ENCODE data around the gene KIF1A.

DNA sequence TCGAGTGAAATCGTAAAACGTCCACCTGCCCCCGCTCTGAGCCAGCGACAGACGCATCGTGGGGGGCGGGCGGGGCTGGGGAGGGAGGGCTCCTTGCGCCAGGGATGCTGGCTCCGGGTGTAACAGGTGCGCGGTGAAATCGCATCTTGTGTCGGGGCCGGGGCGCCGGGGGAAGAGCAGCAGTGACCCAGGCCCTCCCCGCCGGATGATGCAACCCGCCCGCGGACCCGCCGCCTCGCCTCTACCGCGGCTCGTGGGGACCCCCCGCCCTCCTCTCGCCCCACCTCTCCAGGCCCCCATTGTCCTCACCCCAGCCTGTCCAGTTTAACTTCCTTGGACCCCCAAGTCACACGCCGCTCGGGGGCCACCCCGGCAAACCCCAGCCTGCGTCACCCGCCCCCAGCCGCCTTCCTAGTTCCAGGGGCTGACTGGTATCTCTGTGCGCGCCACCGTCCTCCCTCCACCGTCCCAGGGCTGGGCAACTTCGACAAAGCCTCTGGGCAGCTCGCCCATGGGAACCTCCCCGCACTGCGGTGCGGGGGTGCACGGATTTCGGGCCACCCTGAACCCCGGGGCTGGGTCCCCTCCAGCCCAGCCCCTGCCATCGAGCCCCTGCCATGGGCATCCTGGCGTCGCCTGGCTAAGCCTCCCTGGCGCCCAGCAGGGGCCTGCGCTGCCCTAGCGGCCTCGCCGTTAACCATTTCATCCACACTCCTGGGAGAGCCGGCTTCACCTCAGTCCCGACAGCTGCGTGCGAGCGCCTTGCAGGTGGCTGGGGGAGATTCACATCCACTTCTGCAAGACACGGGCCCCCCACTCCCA is 799 bp upstream of the KIF1A start:
- TF ChIP-seq, protein P1, sequence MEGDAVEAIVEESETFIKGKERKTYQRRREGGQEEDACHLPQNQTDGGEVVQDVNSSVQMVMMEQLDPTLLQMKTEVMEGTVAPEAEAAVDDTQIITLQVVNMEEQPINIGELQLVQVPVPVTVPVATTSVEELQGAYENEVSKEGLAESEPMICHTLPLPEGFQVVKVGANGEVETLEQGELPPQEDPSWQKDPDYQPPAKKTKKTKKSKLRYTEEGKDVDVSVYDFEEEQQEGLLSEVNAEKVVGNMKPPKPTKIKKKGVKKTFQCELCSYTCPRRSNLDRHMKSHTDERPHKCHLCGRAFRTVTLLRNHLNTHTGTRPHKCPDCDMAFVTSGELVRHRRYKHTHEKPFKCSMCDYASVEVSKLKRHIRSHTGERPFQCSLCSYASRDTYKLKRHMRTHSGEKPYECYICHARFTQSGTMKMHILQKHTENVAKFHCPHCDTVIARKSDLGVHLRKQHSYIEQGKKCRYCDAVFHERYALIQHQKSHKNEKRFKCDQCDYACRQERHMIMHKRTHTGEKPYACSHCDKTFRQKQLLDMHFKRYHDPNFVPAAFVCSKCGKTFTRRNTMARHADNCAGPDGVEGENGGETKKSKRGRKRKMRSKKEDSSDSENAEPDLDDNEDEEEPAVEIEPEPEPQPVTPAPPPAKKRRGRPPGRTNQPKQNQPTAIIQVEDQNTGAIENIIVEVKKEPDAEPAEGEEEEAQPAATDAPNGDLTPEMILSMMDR (IDR thresholded peaks at IDR 0.05): peak; percentile 18
- TF ChIP-seq EZH2 (IDR thresholded peaks at IDR 0.05): peak; percentile 49
- TF ChIP-seq EZH2phosphoT487 (IDR thresholded peaks at IDR 0.05): no peak
